NK-92 (cell line): Measurements from ENCODE around the gene CSN3.

Source experiments
- DNase-seq: peaks from one replicate; lab custom pipeline; 2025; ENCODE audit not compliant: unreplicated experiment; lab: John Stamatoyannopoulos, UW

The CSN3 gene

DNA sequence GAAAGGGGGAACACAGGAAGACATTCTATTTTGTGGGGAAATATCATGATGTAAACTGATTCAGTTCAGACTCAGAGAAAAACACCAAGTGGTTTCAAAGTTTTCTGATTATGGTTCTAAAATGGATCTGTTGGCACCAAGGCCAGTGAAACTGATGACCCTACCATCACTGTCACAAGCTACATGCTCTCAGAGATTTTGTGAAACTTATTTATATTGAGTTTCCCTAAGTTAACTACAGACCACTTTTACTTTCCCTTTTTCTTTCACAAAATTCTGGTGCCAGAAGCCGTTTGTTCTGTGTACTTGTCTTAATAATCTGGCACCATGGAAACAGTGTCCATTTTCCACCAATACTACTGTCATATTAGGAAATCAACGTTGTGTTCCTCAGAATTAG lies 48.9 kb downstream of the CSN3 start:
- DNase-seq = no peak

DNA sequence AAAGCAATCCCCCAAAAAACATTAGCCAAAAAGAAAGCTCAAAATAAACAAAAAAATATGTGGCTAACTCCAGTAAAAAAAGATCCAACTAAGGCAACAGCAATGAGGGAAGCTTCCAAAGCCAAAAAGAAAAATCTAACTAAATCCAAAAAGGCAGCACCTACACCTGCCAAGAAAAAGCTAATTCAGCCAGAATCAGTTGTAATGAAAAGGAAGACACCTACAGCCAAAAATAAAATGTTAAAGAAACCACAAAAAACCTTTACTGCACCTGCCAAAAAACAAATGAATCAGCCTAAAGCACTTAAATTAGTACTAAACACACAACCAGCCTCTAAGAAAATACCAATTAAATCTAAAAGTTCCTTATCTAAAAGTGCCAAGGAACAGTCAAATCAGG lies 55.2 kb downstream of the CSN3 start:
- DNase-seq = no peak

DNA sequence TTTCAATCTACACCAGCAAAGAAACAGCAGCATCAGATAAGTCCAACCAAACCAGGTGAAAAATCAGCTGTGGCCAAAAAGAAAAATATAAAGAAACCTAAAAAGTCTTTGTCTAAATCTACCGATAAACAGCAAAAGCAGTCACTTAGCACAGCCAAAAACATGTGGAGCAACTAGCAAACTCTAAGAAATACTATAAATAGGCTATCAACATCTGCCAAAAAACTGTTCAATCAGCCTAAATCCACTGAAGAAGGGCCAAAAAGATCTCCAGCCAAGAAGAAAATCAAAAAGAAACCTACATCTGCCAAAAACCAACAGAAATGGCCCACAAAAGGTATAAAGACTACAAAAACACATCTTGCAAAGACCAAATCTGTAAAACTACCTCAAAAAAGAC lies 55.7 kb downstream of the CSN3 start:
- DNase-seq = no peak

DNA sequence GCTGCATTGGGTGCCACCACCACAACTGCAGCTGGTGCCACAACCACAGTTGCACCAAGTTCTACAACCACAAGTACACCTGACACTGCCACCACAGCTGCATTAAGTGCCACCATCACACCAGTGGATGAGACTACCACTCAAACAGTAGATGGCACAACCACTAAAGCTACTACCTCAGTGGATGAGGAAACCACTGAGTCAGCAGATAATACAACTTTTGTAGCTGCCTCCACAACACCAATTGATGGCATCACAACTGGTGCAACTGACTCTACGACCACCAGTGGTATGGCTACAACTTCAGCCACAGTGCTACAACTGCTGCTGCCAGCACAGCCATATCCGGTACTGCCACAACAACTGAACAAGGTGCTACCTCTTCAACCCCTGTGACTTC lies 57.2 kb downstream of the CSN3 start:
- DNase-seq = no peak

DNA sequence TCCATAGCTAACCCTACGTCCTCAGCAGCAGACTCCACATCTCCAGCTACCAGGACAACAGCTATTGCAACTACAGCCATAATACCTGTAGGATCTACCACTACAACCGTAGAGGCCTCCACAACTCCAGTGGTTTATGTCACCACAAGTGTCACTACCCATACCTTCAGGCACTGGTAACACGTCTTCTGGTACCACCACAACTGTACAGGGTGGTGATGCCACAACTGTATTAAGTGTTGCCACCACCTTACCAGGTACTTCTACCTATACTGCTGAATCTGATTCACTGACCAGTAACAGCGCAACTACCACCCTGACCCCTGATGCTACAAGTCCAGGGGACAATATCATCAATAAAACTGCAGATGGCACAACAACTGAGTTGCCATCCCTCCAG lies 57.8 kb downstream of the CSN3 start:
- DNase-seq = no peak
